GM18520 (cell line): Measurements from ENCODE around the gene SPTB.

ENCODE experiments used
- ATAC-seq: cut with Tn5 transposase; IDR thresholded peaks from one replicate; pipeline ENCODE4 v1.9.1; 2021; ENCODE audit not compliant: unreplicated experiment

SPTB gene

DNA sequence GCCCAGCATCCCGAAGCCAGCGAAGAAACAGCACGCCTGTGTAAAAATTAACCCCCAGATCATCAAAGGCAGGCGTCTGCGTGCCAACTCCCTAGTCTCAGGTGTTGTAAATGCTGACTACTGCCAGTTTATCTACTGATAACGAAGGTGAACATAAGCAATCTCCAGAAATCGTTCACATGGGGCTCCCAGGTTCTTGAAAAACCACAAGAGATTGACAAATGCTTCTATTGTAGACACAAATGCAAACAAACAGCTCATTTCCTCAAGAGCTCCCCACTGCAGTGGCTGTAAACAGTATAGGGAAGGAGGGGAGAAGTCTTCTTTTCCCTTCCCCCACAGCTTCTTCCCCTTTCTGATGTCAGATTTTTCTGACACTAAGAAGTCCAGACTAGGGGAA is 180.8 kb downstream of the SPTB start:
- ATAC-seq, result no peak

DNA sequence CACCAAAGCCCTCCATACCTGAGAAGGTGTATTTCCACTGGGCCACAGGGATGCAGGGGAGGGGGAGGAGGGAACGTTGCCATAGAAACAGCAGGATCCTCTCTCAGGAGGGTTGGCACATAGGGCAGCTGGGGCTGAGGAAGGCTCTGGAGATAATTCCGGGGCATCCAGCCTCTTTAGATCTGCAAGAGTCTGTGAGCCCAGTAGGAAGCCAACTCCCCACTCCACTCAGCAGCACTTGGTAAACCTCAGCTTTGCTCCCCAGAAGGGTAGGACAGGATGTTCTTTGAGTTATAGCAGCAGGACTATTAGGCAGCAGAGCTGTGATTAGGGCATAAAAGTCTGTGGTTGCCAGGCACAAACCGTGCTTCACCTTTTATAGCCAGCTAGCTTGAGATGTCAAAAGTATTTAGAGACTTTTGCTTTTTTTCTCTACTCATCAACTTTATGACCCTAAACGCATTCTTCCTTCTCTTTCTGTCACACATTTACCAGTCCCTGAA is 183.3 kb downstream of the SPTB start:
- no peak for ATAC-seq
